Ishikawa (cell line): Measurements from ENCODE around the gene PITPNM2.

Experiments
- CREB1 ChIP-seq: IDR thresholded peaks from 2 replicates; pipeline ENCODE4 v1.6.1; 2012; ENCODE audit warnings: low read depth
- EGR1 ChIP-seq: IDR thresholded peaks from 2 replicates; pipeline ENCODE4 v1.6.1; 2012
- EP300 ChIP-seq: IDR thresholded peaks from 2 replicates; pipeline ENCODE4 v1.6.1; 2012; ENCODE audit warnings: borderline replicate concordance
- FOXM1 ChIP-seq: IDR thresholded peaks from 2 replicates; pipeline ENCODE4 v1.6.1; 2012; ENCODE audit warnings: low read depth, borderline replicate concordance
- MAX ChIP-seq: IDR thresholded peaks from 2 replicates; pipeline ENCODE4 v1.6.1; 2012
- RAD21 ChIP-seq: IDR thresholded peaks from 2 replicates; pipeline ENCODE4 v1.6.1; 2012; ENCODE audit warnings: low read depth
- TAF1 ChIP-seq: IDR thresholded peaks from 2 replicates; pipeline ENCODE4 v1.6.1; 2012; ENCODE audit warnings: low read depth, mild to moderate bottlenecking
- TEAD4 ChIP-seq: IDR thresholded peaks from 2 replicates; pipeline ENCODE4 v1.6.1; 2012
- YY1 ChIP-seq: IDR thresholded peaks from 2 replicates; pipeline ENCODE4 v1.6.1; 2012; ENCODE audit warnings: low read depth
- ZBTB7A ChIP-seq: IDR thresholded peaks from 2 replicates; pipeline ENCODE4 v1.6.1; 2012; ENCODE audit warnings: low read depth
- TF ChIP-seq, protein P1 (sequence below): IDR thresholded peaks from 2 replicates; pipeline ENCODE4 v1.6.1; 2012; ENCODE audit warnings: low read depth, mild to moderate bottlenecking

DNA sequence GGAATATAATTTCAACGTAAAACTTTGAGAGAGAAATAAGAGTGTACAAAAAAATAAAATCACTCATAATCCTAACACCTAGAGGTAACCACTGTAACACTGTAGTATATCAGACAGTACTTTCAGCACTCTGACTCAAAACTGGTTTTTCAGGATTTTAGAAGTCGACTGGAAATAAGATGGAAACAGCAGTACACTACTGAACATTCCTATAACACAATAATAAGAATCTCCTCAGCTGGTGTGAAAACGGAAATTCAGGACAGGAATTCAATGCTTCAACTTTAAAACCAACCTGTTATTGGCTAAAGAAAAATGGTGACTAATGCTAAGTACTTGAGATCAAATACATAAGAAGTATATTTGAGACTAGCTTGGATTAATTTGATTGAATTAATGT is 12.3 kb upstream of the PITPNM2 start:
- TF ChIP-seq TEAD4 (peak; percentile 41; the same call in 1 of the 2 replicates), MAX (no peak; the same call in 1 of the 2 replicates), EP300 (no peak), CREB1 (no peak), TAF1 (no peak), RAD21 (no peak), EGR1 (no peak), FOXM1 (no peak), ZBTB7A (no peak), YY1 (no peak)
- TF ChIP-seq, protein P1, sequence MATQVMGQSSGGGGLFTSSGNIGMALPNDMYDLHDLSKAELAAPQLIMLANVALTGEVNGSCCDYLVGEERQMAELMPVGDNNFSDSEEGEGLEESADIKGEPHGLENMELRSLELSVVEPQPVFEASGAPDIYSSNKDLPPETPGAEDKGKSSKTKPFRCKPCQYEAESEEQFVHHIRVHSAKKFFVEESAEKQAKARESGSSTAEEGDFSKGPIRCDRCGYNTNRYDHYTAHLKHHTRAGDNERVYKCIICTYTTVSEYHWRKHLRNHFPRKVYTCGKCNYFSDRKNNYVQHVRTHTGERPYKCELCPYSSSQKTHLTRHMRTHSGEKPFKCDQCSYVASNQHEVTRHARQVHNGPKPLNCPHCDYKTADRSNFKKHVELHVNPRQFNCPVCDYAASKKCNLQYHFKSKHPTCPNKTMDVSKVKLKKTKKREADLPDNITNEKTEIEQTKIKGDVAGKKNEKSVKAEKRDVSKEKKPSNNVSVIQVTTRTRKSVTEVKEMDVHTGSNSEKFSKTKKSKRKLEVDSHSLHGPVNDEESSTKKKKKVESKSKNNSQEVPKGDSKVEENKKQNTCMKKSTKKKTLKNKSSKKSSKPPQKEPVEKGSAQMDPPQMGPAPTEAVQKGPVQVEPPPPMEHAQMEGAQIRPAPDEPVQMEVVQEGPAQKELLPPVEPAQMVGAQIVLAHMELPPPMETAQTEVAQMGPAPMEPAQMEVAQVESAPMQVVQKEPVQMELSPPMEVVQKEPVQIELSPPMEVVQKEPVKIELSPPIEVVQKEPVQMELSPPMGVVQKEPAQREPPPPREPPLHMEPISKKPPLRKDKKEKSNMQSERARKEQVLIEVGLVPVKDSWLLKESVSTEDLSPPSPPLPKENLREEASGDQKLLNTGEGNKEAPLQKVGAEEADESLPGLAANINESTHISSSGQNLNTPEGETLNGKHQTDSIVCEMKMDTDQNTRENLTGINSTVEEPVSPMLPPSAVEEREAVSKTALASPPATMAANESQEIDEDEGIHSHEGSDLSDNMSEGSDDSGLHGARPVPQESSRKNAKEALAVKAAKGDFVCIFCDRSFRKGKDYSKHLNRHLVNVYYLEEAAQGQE: no peak
